Subcutaneous preadipocyte (primary cell): ENCODE data around the gene PIGL. TPM values are rescaled to one million over a fixed set of nuclear protein-coding genes. Genes with fewer than 3 reads are reported as not detected.

Experiments
- small RNA-seq: library from RNA; depleted of rRNA; stranded (forward); fragments of <200 nt; gene quantifications from one replicate; pipeline ENCODE3, GENCODE V24; 2012
- total RNA-seq: library from RNA; depleted of rRNA; stranded (reverse); fragments of >200 nt; gene quantifications from 2 replicates; pipeline ENCODE4 v1.2.3, GENCODE V29; 2012

Gene PIGL
- total RNA-seq, result 22.3 and 22.4 TPM in 2 replicates

GRCh38 chr17:16217002-16217635, at the start of gene PIGL:
TSS of gene PIGL (plus strand) at chr17:16217210. CDS start at chr17:16217227, 17 bp downstream.

GRCh38 chr17:16215273-16215964, 1.6 kb upstream of the PIGL start, which contains the start of gene NCOR1:
TSS of gene NCOR1 (minus strand) at chr17:16215534. CDS start at chr17:16194569, 20,965 bp downstream.

GRCh38 chr17:16353317-16354174, 136.5 kb downstream of the PIGL start, which contains the start of gene CENPV:
TSS of gene CENPV (minus strand) at chr17:16353469. CDS start at chr17:16353436, 33 bp downstream.

Small RNA genes lying within 50 kb of the gene (small RNA-seq; reads per million reads assigned to genes)
- not detected for gene MIR1288

Other genes starting within 250 kb of the PIGL start
- gene ZSWIM7, start 217.5 kb upstream of the PIGL start, total RNA-seq, result 9.0 and 10.3 TPM in 2 replicates
- gene TTC19, start 217.4 kb upstream of the PIGL start, total RNA-seq, result 29.0 and 41.2 TPM in 2 replicates
- 45.2 and 81.3 TPM in 2 replicates for gene NCOR1, start 1.7 kb upstream of the PIGL start, total RNA-seq
- 10.3 and 28.9 TPM in 2 replicates for gene CENPV, start 136.3 kb downstream of the PIGL start, total RNA-seq
- 1,197 and 1,644 TPM in 2 replicates for gene UBB, start 163.9 kb downstream of the PIGL start, total RNA-seq
- 76.2 and 95.5 TPM in 2 replicates for gene TRPV2, start 198.4 kb downstream of the PIGL start, total RNA-seq